ENCODE data around the gene TMEM235. TPM values are rescaled to one million over a fixed set of nuclear protein-coding genes. Genes with fewer than 3 reads are reported as not detected.

Gene TMEM235
- total and polyA plus RNA-seq, 9 of the 15 experiments (the other 6 are each of a cell fraction or from before 2014, with no cell fraction given) = not detected

DNA sequence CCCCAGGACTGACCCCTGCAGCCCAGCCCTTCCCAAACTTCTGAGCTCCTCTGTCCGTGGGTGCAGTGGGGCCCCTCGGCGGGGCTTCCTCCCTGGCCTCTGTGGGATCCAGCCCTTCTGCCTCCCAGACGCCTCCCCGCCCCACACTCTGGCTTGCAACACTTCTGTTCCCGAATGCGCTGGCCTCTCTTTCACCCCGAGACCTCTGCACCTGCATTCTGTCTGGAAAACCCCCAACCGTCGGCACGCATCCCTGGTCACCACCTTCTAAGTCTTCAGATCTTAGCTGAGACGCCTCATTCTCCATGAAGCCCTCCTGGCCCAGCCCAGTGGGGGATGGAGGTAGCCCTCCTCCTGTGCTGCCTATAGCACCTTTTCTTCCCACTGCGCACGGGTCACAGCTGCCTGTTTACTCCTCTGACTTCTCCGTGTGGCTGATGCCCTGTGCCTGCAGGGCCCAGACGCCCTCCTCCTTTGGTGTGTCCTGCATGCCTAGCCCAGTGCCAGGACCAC, 26.4 kb downstream of the TMEM235 start (continued):
- TF ChIP-seq, protein P1, sequence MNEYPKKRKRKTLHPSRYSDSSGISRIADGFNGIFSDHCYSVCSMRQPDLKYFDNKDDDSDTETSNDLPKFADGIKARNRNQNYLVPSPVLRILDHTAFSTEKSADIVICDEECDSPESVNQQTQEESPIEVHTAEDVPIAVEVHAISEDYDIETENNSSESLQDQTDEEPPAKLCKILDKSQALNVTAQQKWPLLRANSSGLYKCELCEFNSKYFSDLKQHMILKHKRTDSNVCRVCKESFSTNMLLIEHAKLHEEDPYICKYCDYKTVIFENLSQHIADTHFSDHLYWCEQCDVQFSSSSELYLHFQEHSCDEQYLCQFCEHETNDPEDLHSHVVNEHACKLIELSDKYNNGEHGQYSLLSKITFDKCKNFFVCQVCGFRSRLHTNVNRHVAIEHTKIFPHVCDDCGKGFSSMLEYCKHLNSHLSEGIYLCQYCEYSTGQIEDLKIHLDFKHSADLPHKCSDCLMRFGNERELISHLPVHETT (CRISPR knock-in tag; conservative IDR thresholded peaks at IDR 0.05 in 1 of 2, IDR thresholded peaks at IDR 0.05 in 1 of 2) = peak in 1 of 2 experiments; percentile 69; a peak in 2 of 4 replicates
- TF ChIP-seq STAG1 (CRISPR knock-in tag; IDR thresholded peaks at IDR 0.05; ENCODE audit: borderline replicate concordance) (no peak), ZNF143 (CRISPR knock-in tag; IDR thresholded peaks at IDR 0.05) (0 out of 2 replicates have a peak, but pooled peaks have one; percentile 36), ZNF175 (CRISPR knock-in tag; IDR thresholded peaks at IDR 0.05; ENCODE audit: low read depth) (0 out of 2 replicates have a peak, but pooled peaks have one; percentile 24), CXXC5 (CRISPR knock-in tag; IDR thresholded peaks at IDR 0.05) (peak; percentile 39; the same call in 1 of the 2 replicates), IFI16 (CRISPR knock-in tag; IDR thresholded peaks at IDR 0.05) (0 out of 2 replicates have a peak, but pooled peaks have one; percentile 23), EZH2 (IDR thresholded peaks at IDR 0.05; ENCODE audit: borderline replicate concordance, low read depth, low read length) (no peak), HDGF (IDR thresholded peaks at IDR 0.05) (0 out of 2 replicates have a peak, but pooled peaks have one; percentile 18), CEBPB (tag; IDR thresholded peaks at IDR 0.05) (peak; percentile 69), ELF2 (CRISPR knock-in tag; IDR thresholded peaks at IDR 0.05) (0 out of 2 replicates have a peak, but pooled peaks have one; percentile 30), ZNF589 (CRISPR knock-in tag; IDR thresholded peaks at IDR 0.05; ENCODE audit: low read depth) (no peak; the same call in 1 of the 2 replicates)
- TF ChIP-seq, protein P2, sequence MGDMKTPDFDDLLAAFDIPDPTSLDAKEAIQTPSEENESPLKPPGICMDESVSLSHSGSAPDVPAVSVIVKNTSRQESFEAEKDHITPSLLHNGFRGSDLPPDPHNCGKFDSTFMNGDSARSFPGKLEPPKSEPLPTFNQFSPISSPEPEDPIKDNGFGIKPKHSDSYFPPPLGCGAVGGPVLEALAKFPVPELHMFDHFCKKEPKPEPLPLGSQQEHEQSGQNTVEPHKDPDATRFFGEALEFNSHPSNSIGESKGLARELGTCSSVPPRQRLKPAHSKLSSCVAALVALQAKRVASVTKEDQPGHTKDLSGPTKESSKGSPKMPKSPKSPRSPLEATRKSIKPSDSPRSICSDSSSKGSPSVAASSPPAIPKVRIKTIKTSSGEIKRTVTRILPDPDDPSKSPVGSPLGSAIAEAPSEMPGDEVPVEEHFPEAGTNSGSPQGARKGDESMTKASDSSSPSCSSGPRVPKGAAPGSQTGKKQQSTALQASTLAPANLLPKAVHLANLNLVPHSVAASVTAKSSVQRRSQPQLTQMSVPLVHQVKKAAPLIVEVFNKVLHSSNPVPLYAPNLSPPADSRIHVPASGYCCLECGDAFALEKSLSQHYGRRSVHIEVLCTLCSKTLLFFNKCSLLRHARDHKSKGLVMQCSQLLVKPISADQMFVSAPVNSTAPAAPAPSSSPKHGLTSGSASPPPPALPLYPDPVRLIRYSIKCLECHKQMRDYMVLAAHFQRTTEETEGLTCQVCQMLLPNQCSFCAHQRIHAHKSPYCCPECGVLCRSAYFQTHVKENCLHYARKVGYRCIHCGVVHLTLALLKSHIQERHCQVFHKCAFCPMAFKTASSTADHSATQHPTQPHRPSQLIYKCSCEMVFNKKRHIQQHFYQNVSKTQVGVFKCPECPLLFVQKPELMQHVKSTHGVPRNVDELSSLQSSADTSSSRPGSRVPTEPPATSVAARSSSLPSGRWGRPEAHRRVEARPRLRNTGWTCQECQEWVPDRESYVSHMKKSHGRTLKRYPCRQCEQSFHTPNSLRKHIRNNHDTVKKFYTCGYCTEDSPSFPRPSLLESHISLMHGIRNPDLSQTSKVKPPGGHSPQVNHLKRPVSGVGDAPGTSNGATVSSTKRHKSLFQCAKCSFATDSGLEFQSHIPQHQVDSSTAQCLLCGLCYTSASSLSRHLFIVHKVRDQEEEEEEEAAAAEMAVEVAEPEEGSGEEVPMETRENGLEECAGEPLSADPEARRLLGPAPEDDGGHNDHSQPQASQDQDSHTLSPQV (IDR thresholded peaks at IDR 0.05) = 0 out of 2 replicates have a peak, but pooled peaks have one; percentile 6
- TF ChIP-seq, protein P3, sequence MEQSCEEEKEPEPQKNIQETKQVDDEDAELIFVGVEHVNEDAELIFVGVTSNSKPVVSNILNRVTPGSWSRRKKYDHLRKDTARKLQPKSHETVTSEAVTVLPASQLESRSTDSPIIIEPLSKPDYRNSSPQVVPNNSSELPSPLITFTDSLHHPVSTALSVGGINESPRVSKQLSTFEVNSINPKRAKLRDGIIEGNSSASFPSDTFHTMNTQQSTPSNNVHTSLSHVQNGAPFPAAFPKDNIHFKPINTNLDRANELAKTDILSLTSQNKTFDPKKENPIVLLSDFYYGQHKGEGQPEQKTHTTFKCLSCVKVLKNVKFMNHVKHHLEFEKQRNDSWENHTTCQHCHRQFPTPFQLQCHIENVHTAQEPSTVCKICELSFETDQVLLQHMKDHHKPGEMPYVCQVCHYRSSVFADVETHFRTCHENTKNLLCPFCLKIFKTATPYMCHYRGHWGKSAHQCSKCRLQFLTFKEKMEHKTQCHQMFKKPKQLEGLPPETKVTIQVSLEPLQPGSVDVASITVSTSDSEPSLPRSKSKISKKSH (CRISPR knock-in tag; IDR thresholded peaks at IDR 0.05) = 0 out of 2 replicates have a peak, but pooled peaks have one; percentile 15
- TF ChIP-seq, protein P4, sequence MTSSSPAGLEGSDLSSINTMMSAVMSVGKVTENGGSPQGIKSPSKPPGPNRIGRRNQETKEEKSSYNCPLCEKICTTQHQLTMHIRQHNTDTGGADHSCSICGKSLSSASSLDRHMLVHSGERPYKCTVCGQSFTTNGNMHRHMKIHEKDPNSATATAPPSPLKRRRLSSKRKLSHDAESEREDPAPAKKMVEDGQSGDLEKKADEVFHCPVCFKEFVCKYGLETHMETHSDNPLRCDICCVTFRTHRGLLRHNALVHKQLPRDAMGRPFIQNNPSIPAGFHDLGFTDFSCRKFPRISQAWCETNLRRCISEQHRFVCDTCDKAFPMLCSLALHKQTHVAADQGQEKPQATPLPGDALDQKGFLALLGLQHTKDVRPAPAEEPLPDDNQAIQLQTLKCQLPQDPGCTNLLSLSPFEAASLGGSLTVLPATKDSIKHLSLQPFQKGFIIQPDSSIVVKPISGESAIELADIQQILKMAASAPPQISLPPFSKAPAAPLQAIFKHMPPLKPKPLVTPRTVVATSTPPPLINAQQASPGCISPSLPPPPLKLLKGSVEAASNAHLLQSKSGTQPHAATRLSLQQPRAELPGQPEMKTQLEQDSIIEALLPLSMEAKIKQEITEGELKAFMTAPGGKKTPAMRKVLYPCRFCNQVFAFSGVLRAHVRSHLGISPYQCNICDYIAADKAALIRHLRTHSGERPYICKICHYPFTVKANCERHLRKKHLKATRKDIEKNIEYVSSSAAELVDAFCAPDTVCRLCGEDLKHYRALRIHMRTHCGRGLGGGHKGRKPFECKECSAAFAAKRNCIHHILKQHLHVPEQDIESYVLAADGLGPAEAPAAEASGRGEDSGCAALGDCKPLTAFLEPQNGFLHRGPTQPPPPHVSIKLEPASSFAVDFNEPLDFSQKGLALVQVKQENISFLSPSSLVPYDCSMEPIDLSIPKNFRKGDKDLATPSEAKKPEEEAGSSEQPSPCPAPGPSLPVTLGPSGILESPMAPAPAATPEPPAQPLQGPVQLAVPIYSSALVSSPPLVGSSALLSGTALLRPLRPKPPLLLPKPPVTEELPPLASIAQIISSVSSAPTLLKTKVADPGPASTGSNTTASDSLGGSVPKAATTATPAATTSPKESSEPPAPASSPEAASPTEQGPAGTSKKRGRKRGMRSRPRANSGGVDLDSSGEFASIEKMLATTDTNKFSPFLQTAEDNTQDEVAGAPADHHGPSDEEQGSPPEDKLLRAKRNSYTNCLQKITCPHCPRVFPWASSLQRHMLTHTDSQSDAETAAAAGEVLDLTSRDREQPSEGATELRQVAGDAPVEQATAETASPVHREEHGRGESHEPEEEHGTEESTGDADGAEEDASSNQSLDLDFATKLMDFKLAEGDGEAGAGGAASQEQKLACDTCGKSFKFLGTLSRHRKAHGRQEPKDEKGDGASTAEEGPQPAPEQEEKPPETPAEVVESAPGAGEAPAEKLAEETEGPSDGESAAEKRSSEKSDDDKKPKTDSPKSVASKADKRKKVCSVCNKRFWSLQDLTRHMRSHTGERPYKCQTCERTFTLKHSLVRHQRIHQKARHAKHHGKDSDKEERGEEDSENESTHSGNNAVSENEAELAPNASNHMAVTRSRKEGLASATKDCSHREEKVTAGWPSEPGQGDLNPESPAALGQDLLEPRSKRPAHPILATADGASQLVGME (CRISPR knock-in tag; IDR thresholded peaks at IDR 0.05) = 0 out of 2 replicates have a peak, but pooled peaks have one; percentile 22
